AG04450 (cell line): ENCODE results near the gene ADPRS. TPM values are rescaled to one million over a fixed set of nuclear protein-coding genes. Genes with fewer than 3 reads are reported as not detected.

Experiments
- CTCF ChIA-PET: fragments of 300-600, 350-600 bp; formaldehyde crosslinking; extraction: SDS; loops from one replicate; lab custom pipeline; 2022; ENCODE audit warnings: antibody characterized with exemption, inconsistent platforms; lab: Charles Lee
- POLR2A ChIA-PET: fragments of 350-600 bp; formaldehyde crosslinking; extraction: SDS; loops from one replicate; lab custom pipeline; 2021; ENCODE audit warnings: antibody characterized with exemption, inconsistent platforms; lab: Yijun Ruan, JAX
- DNase-seq: peaks from one replicate; pipeline ENCODE4 v3.0.0-alpha.2; 2011; ENCODE audit warnings: low read depth, low spot score
- H3K27ac ChIP-seq: one replicate; pipeline ENCODE4 v1.5.1; 2012; ENCODE audit warnings: low read depth, low read length, control low read depth
- H3K27me3 ChIP-seq: one replicate; pipeline ENCODE4 v1.6.0; 2012; ENCODE audit warnings: low read length; ENCODE audit not compliant: control insufficient read depth, insufficient read depth
- H3K4me3 ChIP-seq: 2 replicates; pipeline ENCODE4 v1.5.1; 2011; ENCODE audit warnings: mild to moderate bottlenecking, low read depth, low read length, control low read depth
- H3K9me3 ChIP-seq: 2 replicates; pipeline ENCODE4 v1.5.1; 2012; ENCODE audit warnings: low read length; ENCODE audit not compliant: control insufficient read depth, insufficient read depth
- CTCF ChIP-seq: IDR thresholded peaks from 2 replicates; pipeline ENCODE4 v1.5.1; 2011; ENCODE audit warnings: low read depth, low read length, control low read depth, inconsistent platforms
- polyA plus RNA-seq: library from polyadenylated mRNA; depleted of rRNA; stranded (reverse); fragments of >200 nt; gene quantifications from 2 replicates; pipeline ENCODE4 v1.2.3, GENCODE V29; 2011

ADPRS gene
- polyA plus RNA-seq, 1 experiment = 22.1 TPM

GRCh38 chr1:36097693-36098585 is 9.2 kb downstream of the ADPRS start:
- no peak for DNase-seq
- no peak overlapping the region for H3K4me3 ChIP-seq
- H3K9me3 ChIP-seq = no peaks in the 10 kb centered on the region; the same call in 1 of the 2 replicates
- H3K27ac ChIP-seq = no peak overlapping the region
- no peaks in the 10 kb centered on the region for H3K27me3 ChIP-seq
- no peak for TF ChIP-seq CTCF
- ChIA-PET CTCF (interaction anchor here (0.5 to 10.4 kb wide), 7 partner anchors 37 to 245 kb away, joined by 3 to 145 read pairs (median 3); no protein-coding TSS in a partner anchor), POLR2A (interaction anchor here (0.6 kb wide), 1 partner anchor 157 kb away, joined by 5 read pairs; no protein-coding TSS in a partner anchor)

- TF ChIP-seq CTCF = no peak
- H3K27me3 ChIP-seq = no peaks in the 10 kb centered on the region
- CTCF ChIA-PET = interaction anchor here (1.0 to 10.4 kb wide), 2 partner anchors 36 to 187 kb away, joined by 3 to 145 read pairs; no protein-coding TSS in a partner anchor
- H3K4me3 ChIP-seq = no peak overlapping the region
- POLR2A ChIA-PET = interaction anchor here (0.6 kb wide), 1 partner anchor 157 kb away, joined by 5 read pairs; no protein-coding TSS in a partner anchor
- no peak overlapping the region for H3K27ac ChIP-seq
- no peaks in the 10 kb centered on the region; the same call in 1 of the 2 replicates for H3K9me3 ChIP-seq
- no peak for DNase-seq
Observed at GRCh38 chr1:36098650-36099365, 10.1 kb downstream of the ADPRS start.

- peak; percentile 86 for TF ChIP-seq CTCF
- POLR2A ChIA-PET = no interaction called here
- H3K4me3 ChIP-seq = no peak overlapping the region
- no peak overlapping the region for H3K27ac ChIP-seq
- CTCF ChIA-PET = interaction anchor here (0.6 to 10.4 kb wide), 24 partner anchors 11 to 320 kb away, joined by 3 to 145 read pairs (median 4); partner anchors contain the start of genes LSM10, THRAP3 and TRAPPC3
- H3K9me3 ChIP-seq = no peaks in the 10 kb centered on the region; the same call in 1 of the 2 replicates
- DNase-seq = peak; percentile 45
- H3K27me3 ChIP-seq = no peaks in the 10 kb centered on the region
Observed at GRCh38 chr1:36099681-36100341, 11.1 kb downstream of the ADPRS start.

- no peaks in the 10 kb centered on the region; the same call in 1 of the 2 replicates for H3K9me3 ChIP-seq
- H3K27me3 ChIP-seq = no peaks in the 10 kb centered on the region
- TF ChIP-seq CTCF = no peak
- ChIA-PET CTCF (interaction anchor here (0.6 to 10.4 kb wide), 24 partner anchors 11 to 319 kb away, joined by 3 to 145 read pairs (median 4); partner anchors contain the start of genes LSM10, THRAP3 and TRAPPC3), POLR2A (no interaction called here)
- no peak overlapping the region for H3K4me3 ChIP-seq
- DNase-seq = no peak
- H3K27ac ChIP-seq = peak overlapping the region; percentile 21
Observed at GRCh38 chr1:36100376-36100775, 11.7 kb downstream of the ADPRS start.
